Measurements from ENCODE around the gene HOXA6.

Gene HOXA6

DNA sequence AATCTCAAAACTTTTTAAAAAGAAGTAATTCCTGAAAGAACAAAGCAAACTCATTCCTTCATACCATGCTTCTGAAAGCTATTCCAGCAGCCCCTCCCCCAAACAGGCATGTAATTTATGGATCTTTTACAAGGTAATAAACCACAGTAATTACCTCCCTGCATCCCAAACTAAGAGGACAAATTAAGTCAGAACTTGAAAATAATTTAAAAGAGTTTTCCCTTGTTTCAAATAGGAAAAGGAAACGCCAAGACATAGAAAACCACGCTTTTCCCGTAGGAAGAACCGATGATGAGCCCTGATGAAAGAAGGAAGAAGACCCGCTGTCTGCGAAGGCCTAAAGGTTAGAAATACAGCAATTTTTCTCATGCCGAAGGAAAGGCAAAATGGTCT is 25.9 kb downstream of the HOXA6 start:
- DNase-seq, result no peak

DNA sequence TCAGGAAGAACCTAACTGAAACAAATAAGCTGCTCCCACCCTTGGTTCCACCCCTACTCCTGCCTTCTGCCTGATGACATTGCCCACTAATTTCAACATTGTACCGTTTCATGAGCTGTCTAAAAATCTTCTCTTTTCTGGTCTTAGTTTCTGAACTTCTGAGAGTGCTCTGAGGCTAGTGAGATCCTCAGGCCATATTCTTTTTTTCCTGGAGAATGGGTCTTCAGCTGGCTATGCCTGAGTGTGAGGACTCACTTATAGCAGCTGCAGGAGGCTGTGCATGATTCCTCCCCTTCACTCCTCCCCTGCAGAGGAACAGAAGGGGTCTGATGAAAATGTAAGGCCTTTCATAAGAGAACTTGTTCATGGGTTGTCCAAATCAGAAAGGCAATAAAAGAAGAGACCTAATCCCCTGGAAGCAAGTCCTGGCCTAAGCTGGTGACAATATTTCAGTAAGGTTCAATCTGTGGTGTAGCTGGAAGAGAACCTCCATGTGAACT is 28.1 kb downstream of the HOXA6 start:
- no peak for DNase-seq

DNA sequence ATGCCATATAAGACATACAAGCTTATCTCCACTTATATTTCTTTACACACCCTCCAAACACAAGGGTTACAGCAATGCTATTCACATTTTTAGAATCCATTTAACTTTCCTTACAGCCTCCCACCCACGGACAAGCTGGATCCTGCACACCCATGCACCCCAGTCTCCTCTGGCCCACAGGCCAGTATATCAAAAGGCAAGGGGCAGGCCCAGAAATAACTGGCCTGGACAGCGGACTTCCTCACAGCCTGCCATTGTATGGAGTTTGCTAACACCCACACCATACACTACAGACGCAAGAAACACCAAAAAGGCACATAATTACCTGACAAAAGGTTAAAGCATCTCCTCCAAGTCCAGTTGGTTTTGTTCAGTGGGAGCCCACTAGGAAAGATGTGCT is 29.0 kb downstream of the HOXA6 start:
- DNase-seq, result no peak

DNA sequence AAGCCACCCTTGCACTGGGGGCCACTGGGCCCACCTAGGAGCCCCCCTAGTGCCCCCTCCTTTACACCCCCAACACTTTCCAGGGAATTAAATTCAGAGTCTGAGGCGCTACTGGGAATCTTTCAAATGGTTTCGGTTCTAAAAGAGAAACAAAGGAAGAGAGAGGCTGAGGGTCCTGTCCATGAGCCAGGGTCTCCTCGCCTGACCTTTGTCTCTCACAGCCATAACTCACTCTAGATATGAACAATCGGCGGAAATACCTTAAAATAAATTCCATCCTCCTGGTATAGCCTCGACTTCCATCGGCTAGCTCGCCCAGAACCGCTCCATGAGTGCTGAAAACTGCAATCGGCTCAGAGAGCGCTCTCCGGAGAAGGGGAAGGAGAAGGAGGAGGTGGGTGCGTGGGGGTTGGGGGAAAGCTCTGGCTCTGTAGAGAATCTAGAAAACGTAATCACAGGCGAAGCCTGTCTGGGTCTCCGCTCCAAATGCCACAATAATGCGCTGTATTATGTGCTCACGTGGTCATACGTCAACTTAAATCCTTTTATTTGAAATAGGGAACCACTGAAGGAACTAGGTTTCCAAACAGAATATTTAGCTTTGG is 29.6 kb downstream of the HOXA6 start:
- DNase-seq, result no peak

GRCh38 chr7:27116962-27117886 is 30.4 kb downstream of the HOXA6 start:
- DNase-seq, result no peak

GRCh38 chr7:27116031-27116961 is 31.3 kb downstream of the HOXA6 start:
- DNase-seq, result no peak

DNA sequence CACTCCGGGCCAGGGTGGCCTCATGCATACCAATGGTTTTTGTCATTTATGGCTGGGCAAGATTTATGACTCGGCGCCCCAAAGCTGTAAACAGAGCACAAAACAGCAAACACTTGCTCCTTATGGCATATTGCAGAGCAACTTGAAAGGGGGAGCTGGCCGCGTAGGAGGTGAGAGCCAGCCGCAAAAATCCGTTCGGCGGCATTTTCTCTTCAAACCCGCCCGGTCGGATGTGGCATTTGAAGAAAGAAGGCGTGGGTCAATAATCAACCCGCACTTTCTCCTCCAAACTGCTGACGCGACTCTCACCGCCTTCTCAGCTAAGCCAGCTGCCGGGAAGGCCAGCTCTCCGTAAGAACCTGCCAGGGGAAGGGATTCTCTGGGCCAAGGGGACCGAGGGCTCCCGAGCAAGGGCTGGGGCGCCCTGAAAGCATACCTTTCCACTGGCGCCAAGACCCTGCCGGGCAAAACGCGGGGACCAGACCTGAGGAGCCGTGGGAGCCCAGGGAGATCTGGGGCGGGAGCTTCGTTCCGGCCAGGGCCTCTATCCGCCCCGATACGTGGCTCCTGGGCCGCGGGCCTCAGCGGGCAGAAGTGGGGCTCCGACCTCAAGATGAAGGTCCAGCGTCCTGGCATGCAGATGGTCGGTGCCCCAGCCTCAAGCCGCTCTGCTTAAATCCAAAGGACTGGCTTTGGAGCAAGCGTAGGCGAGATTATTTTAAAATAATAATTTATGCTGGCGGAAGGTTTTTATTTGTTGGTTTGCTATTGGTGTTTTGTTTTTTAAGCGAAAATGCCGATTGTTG is 32.1 kb downstream of the HOXA6 start:
- no peak for DNase-seq

DNA sequence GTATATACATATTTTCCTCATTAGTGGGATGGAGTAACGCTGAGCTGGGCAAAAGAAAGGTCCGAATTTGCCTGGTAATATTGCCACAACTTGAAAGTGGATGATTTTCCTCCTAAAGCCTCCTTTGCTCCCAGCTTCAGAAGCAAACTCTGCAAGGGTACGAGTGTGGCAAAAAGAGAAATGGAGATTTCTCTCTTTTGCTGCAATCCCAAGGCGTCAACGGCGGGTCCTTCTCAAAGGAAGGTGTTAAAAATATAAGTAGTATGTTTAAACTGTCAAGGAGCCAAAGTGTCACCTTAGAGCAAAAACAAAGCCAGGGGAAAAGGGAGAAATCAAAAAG is 32.7 kb downstream of the HOXA6 start:
- DNase-seq, result no peak

GRCh38 chr7:27113991-27114769 is 33.4 kb downstream of the HOXA6 start:
- DNase-seq, result no peak

DNA sequence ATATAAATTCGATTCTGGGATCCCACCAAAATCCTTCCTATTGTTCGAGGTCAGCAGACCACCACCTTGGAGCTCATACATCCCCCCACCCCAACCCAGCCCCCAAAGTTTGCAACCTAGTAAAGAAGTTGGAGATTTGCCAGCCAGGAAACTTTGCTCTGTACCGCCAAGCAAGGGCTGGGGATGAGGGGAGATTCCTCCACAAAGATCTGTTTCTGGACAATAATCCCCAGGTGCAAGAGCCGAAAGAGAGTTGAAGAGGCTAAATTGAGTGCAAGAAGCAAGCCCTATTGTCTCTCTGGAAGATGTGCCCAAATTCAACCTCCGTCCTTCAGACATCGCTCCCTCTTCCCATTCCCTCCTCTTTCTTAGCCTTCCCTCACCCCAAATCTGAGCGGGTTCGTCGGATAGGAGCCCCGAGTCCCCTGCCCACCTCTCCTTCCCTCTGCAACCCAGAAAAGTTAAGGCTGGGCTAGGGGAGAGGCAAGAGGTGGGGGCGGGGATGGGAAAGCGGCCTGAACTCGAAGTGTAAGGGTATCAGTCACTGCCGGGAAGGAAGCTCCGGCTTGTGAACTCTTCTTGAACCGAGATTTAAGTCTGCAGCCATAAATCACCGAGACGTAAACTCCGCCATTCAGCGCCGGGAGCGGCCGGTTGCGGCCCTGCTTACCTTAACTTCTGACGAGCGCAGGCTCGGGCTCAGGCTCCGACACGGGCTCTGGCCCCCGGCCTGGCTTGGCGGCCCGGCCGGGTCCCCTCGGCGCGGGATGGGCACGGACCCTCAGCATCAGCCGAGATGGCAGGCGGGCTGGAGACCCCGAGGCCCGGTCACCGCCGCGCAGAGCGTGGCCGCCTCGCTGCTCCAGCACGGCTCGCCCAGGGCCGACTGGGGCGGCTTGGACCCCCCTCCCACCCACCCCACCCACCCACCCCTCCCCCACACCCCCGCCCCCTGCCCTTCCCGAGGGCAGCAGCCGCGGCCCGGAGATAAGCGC is 34.3 kb downstream of the HOXA6 start:
- DNase-seq, result no peak

DNA sequence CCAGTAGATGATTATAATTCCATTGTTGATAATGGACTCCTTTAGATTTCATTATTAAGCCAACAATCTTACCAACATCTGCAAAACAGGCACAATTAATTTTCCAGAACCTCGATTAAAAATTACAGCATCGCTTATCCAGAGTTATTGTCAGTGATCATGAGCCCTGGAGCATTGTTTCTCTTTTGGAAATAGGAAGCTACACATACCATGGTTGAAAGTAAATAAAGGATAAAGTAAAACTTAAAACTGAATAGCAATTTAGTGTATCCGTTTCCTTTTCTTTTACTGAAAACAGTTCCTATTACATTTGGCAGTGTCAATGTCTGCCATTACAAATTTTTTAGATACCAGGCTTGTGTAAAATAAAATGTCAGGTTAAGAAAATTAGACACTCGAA is 35.2 kb downstream of the HOXA6 start:
- no peak for DNase-seq

DNA sequence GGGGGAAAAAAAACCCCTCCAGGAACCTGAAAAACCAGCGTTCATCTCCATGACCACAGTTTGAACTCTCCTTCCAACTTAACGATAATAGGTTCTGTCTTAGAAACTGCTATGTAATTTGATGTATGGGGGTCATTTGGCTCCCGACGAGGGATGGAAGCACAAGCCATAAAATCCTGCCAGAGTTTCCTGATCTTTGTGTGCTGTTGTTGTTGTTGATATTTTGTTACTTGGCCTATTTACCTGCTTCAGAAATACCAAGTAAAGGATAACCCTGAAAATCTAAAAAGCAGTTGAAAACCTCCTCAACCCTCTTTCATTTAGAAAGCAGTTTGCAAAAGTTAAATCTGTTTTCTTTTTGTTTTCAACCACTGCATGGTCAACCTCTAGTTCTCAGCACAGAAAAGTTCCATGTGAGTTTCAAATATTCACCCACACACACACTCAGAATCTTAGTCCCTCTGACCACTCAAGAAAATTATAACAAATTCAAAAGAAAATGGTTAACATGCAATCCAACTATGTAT is 35.8 kb downstream of the HOXA6 start:
- no peak for DNase-seq

DNA sequence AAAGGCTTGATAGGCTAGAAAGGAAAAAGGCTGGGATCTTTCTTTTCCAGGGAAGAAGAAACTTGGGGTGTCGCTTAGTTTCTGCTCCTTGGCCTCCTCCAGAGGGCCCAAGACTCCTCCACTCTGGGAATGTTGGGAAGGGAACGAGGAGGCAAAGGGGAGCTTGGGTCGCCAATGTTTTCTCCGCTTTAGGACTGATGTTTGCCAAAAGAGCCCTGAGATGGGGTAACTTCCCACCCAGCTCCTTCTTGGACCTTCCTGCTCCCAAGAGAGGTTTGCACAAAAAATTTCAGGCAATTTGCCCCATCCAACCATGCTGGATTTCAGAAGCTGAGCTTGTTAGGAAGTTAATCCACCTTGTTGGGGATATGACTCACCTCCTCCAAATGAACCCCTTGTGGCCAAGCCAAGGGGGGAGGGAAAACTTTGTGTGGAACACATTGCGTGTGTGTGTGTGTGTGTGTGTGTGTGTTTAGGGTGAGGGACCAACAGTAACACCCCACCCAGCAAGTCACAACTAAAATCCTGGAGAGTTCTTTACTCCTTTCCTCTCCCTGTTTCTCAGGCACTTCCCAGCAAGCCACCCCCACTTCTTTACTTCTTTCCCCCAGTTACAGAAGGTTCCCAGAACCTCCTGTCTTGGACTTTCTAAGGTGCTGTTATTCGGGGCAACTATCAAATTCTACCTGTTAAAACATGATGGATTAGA is 36.4 kb downstream of the HOXA6 start:
- DNase-seq, result no peak

- no peak for DNase-seq
These were observed 37.2 kb downstream of the HOXA6 start for GRCh38 chr7:27110186-27111031.

GRCh38 chr7:27109466-27110185 is 37.9 kb downstream of the HOXA6 start:
- no peak for DNase-seq

DNA sequence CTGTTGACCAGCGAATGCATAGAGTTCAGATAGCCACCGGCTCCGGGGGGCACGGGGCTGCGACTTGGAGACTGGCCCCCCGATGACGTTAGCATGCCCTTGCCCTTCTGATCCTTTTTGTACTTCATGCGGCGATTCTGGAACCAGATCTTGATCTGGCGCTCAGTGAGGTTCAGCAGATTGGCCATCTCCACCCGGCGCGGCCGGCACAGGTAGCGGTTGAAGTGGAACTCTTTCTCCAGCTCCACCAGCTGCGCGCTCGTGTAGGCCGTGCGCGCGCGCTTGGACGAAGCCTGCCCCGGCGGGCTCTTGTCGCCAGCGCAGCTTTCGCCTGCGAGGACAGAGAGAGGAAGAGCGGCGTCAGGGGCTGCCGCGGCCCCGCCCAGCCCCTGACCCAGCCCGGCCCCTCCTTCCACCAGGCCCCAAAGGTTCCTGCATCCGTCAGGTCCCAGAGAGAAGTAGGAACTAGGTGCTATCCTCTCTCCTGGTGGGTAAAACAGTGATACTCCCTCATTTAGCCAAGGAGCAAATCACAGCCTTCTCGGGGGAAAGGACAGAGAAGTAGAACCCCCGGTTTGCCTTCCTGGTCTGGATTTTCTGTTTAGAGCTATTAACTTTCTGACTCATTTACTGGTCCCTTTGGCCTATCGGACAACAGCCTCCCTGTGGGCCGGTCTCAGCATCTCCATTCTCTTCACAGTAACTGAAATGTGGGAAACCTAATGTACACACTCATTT is 39.0 kb downstream of the HOXA6 start:
- no peak for DNase-seq

Measured in T-helper 9 cell (primary cell).